GM18511 (cell line): ENCODE data around the gene ZCCHC7.
"Not testable (repeated sequence)": the region's sequence is repeated elsewhere in the genome, so short reads cannot be mapped to it uniquely, and the experiment has no call there.

Experiments
- ATAC-seq: cut with Tn5 transposase; IDR thresholded peaks from one replicate; pipeline ENCODE4 v1.9.1; 2021; ENCODE audit warnings: mild to moderate bottlenecking, moderate library complexity; ENCODE audit not compliant: unreplicated experiment

Gene ZCCHC7

DNA sequence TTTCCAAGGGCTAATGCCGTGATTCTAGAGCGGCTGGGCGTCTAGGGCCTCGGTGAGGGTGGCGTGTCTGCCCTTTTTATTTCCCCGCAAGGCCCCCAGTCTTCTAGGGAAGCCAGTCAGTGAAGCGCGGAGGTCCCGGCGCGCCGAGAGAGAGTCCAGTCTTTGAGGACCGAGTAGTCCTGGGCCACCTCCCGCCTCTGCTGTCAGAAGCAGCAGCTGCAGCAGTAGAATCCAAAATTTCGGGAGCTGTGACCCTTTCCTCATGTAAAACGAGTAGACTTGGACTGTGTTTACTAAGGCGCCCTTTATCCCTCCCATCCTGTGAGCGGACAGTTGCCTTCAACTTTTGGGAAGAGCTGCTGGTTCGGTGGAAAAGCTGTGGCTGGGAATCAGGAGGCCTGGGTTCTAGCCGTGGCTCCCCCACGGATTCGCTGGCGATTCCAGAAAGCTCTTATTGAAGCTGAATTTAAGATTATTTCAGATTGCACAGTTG lies 515 bp downstream of the ZCCHC7 start:
- ATAC-seq = peak; percentile 37

DNA sequence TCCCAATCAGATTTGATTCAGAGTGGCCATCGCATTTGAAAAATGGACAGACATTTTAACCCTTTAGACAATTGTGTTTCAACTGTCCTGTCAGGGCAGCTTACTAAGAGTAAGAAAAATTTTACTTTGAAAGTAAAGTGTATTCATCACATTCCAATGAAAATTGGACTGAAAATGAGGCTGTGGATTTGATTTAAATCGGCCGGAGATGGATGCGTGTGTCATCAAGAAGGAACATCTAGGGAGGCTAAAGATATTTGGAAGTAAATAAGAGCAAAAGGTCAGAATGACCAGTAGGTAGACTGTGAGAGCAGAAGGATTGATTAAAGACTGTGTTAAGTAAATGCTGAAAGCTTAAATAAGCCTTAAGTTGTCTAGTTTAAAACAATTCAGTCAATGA lies 1.5 kb downstream of the ZCCHC7 start:
- no peak for ATAC-seq

DNA sequence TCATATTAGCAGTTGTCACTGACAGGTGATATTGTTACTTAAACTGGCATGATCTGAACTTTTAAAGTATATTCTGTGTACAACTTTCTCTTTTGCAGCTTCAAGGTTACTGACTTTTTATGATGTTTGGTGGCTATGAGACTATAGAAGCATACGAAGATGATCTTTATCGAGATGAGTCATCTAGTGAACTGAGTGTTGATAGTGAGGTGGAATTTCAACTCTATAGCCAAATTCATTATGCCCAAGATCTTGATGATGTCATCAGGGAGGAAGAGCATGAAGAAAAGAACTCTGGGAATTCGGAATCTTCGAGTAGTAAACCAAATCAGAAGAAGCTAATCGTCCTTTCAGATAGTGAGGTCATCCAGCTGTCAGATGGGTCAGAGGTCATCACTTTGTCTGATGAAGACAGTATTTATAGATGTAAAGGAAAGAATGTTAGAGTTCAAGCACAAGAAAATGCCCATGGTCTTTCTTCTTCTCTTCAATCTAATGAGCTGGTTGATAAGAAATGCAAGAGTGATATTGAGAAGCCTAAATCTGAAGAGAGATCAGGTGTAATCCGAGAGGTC lies 5.9 kb downstream of the ZCCHC7 start:
- no peak for ATAC-seq

DNA sequence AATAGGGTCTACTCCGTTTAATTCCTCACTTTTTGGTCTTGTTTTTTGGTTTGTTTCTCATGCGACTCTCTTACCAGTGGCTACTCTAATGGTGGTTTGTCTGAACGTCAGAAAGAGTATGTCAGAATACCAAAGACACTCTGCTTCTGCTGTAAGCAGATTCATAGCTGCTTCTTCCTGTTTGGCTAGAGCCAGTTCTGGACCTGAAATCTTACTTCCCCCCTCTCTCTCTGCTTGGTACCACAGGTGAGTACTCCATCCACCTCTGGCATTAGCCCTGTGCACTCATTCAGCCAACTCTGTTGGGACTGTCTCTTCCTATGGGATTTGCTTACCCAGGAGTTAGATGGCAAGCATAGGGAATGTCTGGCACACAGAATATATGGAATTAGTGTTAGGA lies 6.6 kb downstream of the ZCCHC7 start:
- ATAC-seq = no peak

DNA sequence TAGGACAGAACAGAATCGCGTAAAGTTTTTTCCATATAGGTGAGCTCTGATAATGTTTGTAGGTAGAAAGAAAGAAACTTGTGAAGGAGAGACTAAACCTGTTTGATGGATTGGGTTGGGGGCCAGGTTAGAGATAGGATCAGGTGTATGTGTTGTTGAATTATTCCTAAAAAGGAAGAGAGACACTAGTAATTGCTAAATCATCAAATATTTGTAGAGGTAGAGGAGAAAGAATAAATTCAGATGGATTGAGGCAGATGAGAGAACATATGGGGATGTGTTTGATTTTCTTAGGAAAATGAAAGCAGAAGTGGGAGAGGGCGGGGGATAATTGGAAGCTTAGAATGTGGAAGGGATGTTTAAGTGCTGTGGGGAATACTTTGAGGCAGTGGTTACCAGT lies 7.7 kb downstream of the ZCCHC7 start:
- ATAC-seq = no peak

DNA sequence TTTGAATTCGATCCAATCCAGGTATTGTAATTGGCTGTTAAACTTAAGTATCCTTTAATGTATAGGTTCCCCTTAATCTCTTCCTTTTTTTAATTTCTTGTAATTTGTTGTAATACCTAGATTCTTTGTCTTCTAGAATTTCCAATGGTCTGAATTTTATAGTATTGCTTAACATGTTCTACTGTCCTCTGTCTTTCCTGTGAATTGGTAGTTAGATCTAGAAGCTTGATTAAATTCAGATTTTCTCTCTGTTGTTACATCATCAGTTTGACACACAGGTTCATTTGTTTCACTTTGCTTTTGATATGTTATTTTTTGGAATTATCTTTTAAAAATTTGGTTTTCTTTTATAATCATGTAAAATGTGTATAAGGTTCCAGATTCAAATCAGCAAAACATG lies 13.8 kb downstream of the ZCCHC7 start:
- no peak for ATAC-seq

DNA sequence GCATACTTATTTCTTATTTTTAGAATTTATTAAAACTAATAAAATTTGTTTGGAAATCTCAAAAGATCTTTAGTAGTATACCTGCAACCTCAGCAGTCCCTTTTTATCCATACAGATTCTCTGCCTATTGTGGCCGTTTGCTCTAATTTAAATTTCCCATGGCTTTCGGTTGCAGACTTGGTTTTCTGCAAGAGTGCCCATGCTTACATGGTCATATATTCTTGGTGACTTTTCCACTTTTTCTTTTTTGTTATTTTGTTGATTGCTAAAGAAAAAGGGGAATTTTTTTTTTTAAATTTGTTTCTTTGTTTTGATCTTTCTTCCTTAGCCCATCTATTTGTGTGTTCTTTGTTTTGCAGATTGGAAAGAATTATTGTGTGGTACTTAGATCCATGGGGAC lies 20.6 kb downstream of the ZCCHC7 start:
- ATAC-seq = no peak

DNA sequence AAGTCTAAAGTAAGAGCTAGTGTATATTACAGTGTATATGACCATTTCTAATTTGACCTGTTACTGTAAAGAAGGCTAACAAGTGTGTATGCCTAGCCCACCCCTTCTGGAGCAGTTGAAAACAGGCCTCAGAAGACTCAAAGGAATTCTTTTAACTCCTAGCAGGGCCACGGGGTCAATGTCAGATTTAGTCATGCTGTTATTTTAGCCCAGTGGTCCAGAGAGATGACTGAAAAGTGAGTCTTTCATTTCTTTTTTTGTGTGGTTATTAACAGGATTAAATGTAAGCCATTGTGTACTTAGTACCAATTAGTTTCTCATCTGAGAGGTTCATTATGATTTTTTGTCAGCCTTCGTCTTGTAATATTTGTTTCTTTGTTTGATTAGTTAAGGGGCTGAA lies 24.4 kb downstream of the ZCCHC7 start:
- peak; percentile 66 for ATAC-seq

DNA sequence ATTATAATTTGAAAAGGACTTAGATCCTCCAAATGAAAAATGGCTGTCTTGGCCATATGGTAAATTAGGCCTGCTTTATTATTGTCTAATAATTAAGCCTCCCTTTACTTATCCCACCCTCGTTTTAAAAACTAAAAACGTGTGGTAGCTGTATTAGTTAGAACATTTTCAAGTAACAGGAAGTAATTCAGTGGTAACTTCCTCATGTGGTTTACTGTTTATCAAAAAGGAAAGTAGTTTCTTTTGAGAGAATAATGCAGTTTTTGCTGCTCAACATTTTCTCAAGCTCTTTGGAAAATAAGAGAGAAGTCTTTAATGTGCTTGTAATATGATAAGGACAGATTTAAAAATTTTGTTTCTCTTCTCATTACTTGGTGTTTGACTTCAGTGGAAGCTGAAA lies 26.0 kb downstream of the ZCCHC7 start:
- peak; percentile 79 for ATAC-seq

DNA sequence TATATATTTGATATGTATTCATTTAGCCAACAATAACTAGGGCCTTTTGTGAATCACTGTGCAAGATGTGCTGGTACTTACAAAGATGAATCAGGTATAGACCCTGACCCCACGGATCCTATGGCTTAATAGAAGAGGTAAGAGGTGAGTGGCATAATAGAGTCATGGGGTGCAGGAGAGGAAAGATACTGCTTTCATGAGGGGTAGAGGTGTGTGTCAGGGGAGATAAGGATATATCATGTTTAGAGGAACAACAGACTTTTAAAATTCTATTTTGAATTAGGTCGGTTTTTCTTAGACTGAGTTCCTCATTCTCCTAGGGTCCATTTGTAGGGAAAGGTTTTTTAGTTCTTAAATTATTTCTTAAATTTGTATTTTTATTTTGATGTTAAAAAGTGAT lies 27.8 kb downstream of the ZCCHC7 start:
- no peak for ATAC-seq

DNA sequence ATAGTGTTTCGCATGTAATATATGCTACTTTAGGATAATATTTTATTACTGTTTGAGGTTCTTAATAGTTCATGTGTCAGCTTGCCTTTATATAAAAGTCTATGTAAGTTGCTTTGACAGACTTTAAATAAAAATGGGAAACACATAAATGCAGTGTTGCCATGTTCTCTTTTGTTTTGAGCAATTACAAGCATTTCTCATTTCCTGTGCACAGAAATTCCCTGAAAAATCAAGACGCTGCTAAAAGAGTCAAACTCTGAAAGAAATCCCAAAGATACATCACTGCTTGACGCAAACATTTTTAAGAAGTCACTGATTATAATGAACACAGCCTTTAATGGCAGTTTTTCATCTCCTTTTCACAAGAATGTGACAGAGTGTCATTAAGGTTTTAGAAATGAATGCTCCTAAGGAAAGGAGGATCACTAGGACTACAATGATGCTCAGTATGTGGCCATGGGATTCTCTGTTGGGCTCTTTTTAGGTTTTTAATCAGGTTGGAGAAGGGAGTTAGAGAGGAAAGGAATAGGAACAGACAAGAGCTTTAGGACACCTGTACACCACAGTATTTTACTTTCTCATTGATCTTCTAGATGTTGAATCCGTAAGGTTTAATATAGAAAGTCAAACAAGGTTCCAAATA lies 29.4 kb downstream of the ZCCHC7 start:
- no peak for ATAC-seq

DNA sequence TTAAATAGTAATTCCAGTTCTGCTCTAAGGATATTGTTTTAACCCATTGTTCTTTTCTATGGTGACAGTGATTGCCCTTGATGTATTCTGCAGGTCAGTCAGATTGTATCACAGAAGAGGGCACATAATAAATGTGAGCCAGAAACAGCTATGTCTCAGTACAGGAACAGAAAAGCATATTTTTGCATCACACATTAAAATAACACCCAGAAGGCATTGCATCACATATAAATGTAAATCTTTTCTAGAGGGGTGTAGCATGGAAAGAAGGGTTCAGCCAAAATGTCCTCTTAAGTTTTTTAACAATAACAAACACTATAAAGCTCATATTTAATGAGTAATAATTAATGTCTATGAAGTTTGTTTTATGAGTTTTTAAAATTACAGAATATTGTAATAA lies 30.0 kb downstream of the ZCCHC7 start:
- no peak for ATAC-seq

DNA sequence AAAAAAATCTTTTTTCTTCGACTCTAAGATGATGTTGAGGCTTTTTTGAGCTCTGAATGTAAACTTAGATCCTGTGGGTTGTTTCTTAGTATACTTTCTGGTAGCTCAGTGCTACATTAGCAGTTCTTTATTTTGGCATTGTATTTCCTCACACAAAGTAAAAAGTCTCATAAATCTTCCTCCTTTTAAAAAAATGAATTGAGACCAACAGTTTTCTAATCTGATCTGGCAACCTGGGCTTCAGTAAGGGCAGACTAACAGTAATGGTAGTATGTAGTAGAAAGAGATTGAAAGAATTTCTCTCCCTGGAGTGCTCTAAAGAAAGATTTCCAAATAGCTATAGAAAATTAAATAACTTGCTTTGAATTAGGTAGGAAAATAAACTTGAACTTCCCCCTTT lies 31.4 kb downstream of the ZCCHC7 start:
- ATAC-seq = no peak

DNA sequence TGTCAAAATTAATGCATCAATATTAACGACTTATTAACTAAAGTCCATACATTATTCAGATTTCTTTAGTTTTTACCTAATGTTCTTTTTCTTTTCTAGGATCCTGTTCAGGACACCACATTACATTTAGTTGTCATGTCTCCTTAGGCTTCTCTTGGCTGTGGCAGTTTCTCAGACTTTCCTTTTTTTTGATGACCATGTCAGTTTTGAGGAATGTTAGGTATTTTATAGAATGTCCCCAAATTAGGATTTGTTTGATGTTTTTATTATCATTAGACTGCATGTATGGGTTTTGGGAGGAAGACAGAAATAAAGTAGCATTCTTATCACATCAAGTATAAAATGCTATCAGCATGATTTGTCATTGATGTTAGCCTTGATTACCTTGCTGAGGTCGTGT lies 32.0 kb downstream of the ZCCHC7 start:
- no peak for ATAC-seq

DNA sequence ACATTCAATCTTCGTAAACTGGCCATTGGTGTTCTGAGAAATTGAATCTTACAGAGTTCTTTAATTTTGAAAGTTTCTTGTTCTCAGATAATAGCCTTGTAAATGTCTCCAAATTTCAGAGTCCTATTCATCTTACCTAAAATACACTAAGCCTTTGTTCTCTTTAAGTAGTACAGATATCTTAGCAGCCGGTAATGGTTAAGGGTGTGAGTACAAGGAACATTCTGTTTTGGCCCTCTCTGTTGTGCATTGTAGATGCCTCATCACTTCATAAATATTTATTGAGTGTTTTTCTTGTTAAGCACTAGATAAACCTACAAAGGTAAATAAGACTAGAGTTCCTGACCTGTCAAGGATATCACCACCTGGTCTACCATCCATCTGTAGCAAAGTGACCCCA lies 35.2 kb downstream of the ZCCHC7 start:
- ATAC-seq = no peak

DNA sequence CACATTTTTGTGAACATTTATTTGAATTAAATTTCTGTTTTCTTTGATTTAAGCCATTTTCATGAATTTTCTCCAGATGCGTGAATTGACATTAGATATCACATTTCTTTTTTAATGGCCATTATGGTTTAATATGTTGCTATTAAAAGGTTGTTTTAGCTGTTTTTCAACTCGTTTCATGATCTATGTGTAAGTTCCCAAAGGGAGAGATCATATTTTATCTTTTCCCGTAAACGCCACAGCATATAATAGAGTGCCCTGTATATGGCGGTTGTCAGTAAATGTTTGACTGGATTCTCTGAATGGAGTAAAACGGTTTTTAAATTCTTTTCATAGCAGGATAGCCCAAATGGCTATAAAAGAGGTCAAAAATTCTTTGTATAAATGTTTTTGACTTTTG lies 35.8 kb downstream of the ZCCHC7 start:
- ATAC-seq = no peak

DNA sequence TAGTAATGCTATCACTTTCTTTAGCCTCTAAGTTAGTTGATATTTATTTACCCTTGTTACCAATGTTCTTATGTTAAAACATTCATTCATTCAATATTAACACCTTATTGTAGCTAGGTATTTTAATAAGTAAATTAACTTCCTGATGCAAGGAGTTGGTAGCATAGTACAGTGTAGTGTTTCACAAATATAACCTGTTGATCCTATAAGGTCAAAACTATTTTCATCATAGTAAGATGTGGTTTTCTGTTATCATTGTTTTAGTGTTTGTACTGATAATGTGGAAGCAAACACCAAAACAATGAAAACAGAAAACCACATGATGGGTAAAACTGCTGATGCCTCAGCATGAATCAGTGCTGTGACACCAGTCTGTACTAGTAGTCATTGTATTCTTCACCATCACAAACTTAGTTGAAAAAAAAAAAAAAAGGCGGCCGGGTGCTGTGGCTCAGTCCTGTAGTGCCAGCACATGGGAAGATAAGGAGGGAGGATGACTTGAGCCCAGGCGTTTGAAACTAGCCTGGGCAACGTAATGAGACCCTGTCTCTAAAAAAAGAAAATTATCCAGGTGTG lies 36.5 kb downstream of the ZCCHC7 start:
- ATAC-seq = no peak

DNA sequence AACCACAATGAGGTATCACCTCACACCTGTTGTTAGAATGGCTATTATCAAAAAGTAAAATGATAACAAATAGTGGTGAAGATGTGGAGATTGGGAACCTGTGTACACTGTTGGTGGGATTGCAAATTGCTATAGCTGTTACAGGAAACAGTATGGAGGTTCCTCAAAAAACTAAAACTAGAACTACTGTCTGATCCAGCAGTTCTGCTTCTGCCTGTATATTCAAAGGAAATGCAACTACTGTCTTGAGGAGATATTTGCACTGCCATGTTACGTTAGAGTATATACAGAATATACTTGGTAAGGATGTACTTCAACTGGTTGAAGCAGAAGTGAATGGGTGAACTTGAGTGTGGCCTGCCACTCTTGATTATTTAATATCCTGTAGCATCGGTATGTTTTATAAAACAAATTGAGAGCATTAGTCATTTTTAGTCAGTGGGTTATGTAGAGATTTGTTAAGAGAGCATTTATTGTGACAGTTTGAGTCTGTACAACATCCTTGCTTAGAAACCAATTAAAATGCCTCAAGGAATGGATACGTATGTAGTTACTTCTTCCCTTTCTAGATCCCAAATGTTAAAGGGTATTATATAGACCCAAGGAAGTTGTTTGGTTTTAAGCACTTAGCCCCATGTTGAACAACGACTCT lies 37.5 kb downstream of the ZCCHC7 start:
- ATAC-seq = no peak

DNA sequence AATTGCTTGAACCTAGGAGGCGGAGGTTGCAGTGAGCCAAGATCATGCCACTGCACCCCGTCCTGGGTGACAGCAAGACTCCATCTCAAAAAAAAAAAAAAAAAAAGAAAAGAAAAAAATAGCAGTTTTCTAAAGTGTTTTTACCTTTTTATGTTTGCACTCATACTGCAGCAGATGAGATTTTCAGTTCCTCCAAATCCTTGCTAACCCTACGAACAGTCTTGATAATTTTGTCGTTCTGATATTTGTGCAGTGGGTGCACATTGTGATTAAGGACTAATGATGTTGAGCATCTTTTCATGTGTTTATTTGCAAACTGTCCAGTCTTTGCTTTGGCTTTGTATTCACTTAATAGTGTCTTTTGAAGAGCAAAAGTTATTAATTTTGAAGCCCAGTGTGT lies 42.9 kb downstream of the ZCCHC7 start:
- ATAC-seq = no peak

DNA sequence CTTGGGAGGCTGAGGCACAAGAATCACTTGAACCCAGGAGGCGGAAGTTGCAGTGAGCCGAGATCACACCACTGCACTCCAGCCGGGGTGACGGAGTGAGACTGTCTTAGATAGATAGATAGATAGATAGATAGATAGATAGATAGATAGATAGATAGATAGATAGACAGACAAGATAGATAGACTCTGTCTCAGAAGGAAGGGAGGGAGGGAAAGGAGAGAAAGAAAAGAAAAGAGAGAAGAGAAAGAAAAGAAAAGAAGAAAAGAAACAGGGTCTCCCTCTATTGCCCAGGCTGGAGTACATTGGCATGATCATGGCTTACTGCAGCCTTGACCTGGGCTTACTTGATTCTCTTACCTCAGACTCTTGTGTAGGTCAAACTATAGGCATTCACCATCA lies 44.0 kb downstream of the ZCCHC7 start:
- ATAC-seq = not testable (repeated sequence)

DNA sequence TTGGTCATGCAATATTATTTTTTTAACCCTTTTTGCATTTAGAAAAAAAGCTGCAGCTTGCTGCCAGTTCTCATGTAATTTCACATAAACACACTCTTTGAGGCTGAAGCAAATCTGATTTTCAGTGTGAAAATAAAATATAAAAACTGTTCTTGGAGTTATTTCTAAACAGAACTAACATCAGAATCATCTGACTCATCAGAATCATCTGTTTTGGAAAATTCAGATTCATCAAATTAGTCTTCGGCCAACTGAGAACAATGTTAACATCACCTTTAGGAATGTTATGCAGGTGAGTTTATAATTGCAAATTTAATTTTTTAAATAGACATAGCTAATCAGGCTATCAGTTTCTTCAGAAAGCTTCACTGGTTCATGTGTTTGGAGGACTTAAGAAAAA lies 45.3 kb downstream of the ZCCHC7 start:
- ATAC-seq = no peak

DNA sequence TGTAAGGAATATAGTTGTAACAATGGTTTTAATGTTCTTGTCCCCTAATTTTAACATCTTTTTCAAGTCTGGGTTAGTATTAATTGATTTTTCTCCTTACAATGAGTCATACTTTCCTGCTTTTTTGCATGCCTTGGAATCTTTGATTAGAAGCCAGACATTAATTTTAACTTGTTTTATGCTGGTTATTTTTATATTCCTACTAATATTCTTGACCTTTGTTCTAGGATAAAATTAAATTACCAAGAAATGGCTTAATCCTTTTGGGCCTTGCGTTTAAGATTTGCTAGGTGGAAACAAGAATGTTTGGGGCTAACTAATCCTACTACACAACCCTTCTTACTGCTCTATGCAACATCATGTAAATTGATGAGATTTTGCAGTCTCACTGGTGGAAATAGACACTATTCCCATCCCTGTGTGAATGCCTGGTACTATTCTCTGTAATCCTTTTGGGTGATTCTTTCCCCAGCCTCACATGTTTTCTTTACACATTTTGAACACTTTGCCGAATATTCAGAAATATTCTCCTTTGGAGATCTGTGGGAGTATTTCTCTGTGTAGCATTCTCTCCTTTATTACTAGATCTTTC lies 47.2 kb downstream of the ZCCHC7 start:
- no peak for ATAC-seq
